ENCODE data around the gene TRPM6. TPM values are rescaled to one million over a fixed set of nuclear protein-coding genes. Genes with fewer than 3 reads are reported as not detected.

Gene TRPM6
- polyA plus RNA-seq, 1 experiment = 0.01 TPM

DNA sequence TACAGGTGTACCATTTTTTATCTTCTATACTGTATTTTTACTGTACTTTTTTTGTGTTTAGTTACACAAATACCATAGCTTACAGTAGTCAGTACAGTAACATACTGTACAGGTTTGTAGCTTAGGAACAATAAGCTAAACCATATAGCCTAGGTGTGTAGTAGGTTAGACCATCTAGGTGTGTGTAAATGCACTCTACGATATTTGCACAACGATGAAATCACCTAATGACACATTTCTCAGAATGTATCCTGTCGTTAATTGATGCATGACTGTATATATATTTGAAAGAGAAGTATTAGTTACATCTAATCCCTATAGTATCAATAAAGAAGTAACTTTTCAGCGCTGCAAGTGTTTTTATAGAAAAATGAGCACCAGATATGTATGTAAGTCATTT is 138.8 kb downstream of the TRPM6 start:
- TF ChIP-seq, protein P1, sequence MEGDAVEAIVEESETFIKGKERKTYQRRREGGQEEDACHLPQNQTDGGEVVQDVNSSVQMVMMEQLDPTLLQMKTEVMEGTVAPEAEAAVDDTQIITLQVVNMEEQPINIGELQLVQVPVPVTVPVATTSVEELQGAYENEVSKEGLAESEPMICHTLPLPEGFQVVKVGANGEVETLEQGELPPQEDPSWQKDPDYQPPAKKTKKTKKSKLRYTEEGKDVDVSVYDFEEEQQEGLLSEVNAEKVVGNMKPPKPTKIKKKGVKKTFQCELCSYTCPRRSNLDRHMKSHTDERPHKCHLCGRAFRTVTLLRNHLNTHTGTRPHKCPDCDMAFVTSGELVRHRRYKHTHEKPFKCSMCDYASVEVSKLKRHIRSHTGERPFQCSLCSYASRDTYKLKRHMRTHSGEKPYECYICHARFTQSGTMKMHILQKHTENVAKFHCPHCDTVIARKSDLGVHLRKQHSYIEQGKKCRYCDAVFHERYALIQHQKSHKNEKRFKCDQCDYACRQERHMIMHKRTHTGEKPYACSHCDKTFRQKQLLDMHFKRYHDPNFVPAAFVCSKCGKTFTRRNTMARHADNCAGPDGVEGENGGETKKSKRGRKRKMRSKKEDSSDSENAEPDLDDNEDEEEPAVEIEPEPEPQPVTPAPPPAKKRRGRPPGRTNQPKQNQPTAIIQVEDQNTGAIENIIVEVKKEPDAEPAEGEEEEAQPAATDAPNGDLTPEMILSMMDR (IDR thresholded peaks at IDR 0.05; ENCODE audit: low read depth, low read length) = no peak
- ChIA-PET CTCF (interaction anchor here (2.2 kb wide), 1 partner anchor 25 kb away, joined by 7 read pairs; no protein-coding TSS in a partner anchor), POLR2A (no interaction called here)
- H3K27ac ChIP-seq (ENCODE audit: low read depth, low read length) = no peak overlapping the region
- peaks cover 3% of the 10 kb centered on the region for H3K27me3 ChIP-seq (ENCODE audit: control insufficient read depth, insufficient read depth, low read length)
- no peak for DNase-seq (ENCODE audit: low read depth, low spot score)
- no peak overlapping the region for H3K4me3 ChIP-seq (ENCODE audit: low read depth, low read length)
- no peaks in the 10 kb centered on the region for H3K9me3 ChIP-seq (ENCODE audit: control insufficient read depth, insufficient read depth, low read length)

DNA sequence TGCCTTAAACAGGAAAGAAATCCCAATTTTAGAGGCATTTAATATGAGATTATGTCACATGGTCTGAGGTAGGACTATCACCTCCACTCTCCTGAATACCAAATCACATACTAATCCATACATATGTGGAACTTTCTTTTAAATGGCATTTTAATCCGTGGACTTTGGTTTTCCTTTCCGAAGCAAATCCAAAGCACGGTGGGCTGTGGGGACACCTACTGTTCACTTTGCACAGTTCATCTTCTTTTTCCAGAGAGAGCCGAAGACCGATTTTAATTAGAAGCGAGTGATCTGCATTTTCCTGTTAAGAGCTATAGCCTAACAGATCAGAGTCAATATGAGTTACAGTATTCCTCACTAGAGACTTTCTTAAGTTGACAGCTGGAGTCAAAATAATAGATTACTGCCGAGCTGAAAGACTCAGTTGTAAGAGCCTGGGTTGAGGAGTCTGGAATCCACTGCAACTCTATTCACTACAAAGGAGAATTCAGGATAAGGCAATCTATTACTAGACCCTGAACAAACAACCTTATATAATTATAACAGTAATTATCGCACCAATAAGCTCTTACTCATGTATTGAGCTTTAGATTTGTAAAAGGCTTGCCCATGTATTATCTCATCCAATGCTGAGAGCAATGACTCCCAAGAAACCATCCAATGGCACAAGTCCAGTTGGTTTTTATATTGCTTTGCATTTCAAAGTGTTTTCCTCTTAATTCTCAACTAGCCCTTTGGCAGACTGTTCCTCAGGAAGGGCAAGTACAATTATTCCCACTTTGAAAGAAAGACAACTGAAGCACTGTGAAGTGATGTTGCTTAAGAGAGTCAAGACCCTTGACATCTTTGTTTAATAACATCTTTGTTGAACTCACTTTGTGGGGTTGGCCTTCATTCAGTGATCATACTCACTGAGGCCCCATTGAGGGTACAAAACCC is 144.7 kb downstream of the TRPM6 start:
- Histone ChIP-seq H3K9me3 (ENCODE audit: control insufficient read depth, insufficient read depth, low read length) (no peaks in the 10 kb centered on the region), H3K4me3 (ENCODE audit: low read depth, low read length) (no peak overlapping the region), H3K27me3 (ENCODE audit: control insufficient read depth, insufficient read depth, low read length) (peaks cover 7% of the 10 kb centered on the region), H3K27ac (ENCODE audit: low read depth, low read length) (no peak overlapping the region)
- ChIA-PET POLR2A (no interaction called here), CTCF (interaction anchor here (0.5 to 2.7 kb wide), 36 partner anchors 9 to 1546 kb away, joined by 3 to 37 read pairs (median 4); no protein-coding TSS in a partner anchor)
- TF ChIP-seq, protein P1 (IDR thresholded peaks at IDR 0.05; ENCODE audit: low read depth, low read length) = peak; percentile 83
- peak; percentile 15 for DNase-seq (ENCODE audit: low read depth, low spot score)

DNA sequence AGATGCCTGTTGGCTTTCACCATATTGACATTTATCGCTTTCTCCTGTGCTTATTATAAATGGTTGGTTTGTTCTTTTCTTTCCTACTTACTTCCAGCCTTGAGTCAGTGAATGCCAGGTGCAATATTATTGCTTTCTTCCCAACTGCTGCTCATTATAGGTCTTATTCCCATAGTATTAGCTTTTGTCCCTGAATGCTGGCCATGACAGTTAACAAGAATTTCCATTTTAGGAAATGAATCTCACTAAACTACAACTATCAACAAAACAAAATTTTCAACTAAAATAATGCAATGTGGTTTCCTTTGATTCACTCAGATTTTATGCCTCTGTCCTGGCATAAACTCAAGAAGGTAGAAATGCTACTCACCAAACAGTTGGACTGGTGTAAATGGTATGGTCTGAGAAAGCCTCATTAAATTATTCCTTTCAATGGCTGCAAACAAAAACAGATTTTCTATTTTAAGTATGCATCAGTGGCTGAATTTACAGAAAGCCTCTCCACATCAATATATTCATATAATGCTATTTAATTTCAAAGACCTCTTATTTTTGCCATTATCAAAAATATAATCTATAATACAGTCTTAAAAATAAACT is 145.4 kb downstream of the TRPM6 start:
- CTCF ChIA-PET = interaction anchor here (0.7 to 2.7 kb wide), 11 partner anchors 10 to 1541 kb away, joined by 3 to 37 read pairs (median 6); no protein-coding TSS in a partner anchor
- TF ChIP-seq, protein P1 (IDR thresholded peaks at IDR 0.05; ENCODE audit: low read depth, low read length) = no peak

DNA sequence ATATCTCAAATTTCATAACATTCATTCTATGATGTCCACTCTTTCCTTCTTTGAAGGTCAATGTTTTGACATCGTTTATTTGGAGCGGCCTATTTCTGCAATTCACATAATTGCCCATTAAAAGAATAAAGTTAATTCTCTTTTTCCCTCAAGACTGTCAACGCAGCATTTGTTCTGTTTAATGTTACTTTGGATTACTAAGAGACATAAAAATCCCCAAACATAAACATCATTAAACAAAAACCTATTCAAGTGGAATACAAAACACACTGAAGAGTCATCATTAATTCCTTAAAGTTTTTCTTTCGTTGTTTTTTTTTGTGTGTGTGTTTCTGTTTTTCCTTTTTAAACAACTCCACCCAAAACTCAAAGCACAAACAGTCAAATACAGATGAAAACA is 151.1 kb downstream of the TRPM6 start:
- CTCF ChIA-PET = interaction anchor here (0.5 to 1.4 kb wide), 3 partner anchors 41 to 597 kb away, joined by 3 to 6 read pairs (median 4); no protein-coding TSS in a partner anchor
- Histone ChIP-seq H3K27ac (ENCODE audit: low read depth, low read length) (no peak overlapping the region), H3K4me3 (ENCODE audit: low read depth, low read length) (no peak overlapping the region), H3K9me3 (ENCODE audit: control insufficient read depth, insufficient read depth, low read length) (no peaks in the 10 kb centered on the region), H3K27me3 (ENCODE audit: control insufficient read depth, insufficient read depth, low read length) (peaks cover 3% of the 10 kb centered on the region)
- POLR2A ChIA-PET = no interaction called here
- TF ChIP-seq, protein P1 (IDR thresholded peaks at IDR 0.05; ENCODE audit: low read depth, low read length) = no peak
- DNase-seq (ENCODE audit: low read depth, low spot score) = no peak

More for the DNA sequence above, 145.4 kb downstream of the TRPM6 start:
- POLR2A ChIA-PET = no interaction called here
- DNase-seq (ENCODE audit: low read depth, low spot score) = no peak
- Histone ChIP-seq H3K27ac (ENCODE audit: low read depth, low read length) (no peak overlapping the region), H3K9me3 (ENCODE audit: control insufficient read depth, insufficient read depth, low read length) (no peaks in the 10 kb centered on the region), H3K27me3 (ENCODE audit: control insufficient read depth, insufficient read depth, low read length) (peaks cover 9% of the 10 kb centered on the region), H3K4me3 (ENCODE audit: low read depth, low read length) (no peak overlapping the region)
